Measurements from ENCODE around the gene SLC37A2.
"Not testable (repeated sequence)": the region's sequence is repeated elsewhere in the genome, so short reads cannot be mapped to it uniquely, and the experiment has no call there.

Gene SLC37A2

GRCh38 chr11:125062931-125063428, at the start of gene SLC37A2:
TSS of gene SLC37A2 (plus strand) at chr11:125063305. CDS start at chr11:125063368, 63 bp downstream.
- peak; percentile 20 to 34 (median 31) for DNase-seq (ENCODE audit: low read depth in 2 of 3, low spot score in 1 of 3)

GRCh38 chr11:125016413-125016812, 46.7 kb upstream of the SLC37A2 start:
- DNase-seq (ENCODE audit: low read depth in 2 of 3, low spot score in 1 of 3): no peak

- no peak for DNase-seq (ENCODE audit: low read depth in 2 of 3, low spot score in 1 of 3)
Measured at GRCh38 chr11:125020342-125020741, 42.8 kb upstream of the SLC37A2 start.

- DNase-seq (ENCODE audit: low read depth in 2 of 3, low spot score in 1 of 3): no peak
Measured at GRCh38 chr11:125022551-125022950, 40.6 kb upstream of the SLC37A2 start.

- no peak for DNase-seq (ENCODE audit: low read depth in 2 of 3, low spot score in 1 of 3)
Measured at GRCh38 chr11:125025968-125026367, 37.1 kb upstream of the SLC37A2 start.

GRCh38 chr11:125029431-125029830, 33.7 kb upstream of the SLC37A2 start:
- DNase-seq (ENCODE audit: low read depth in 2 of 3, low spot score in 1 of 3): not testable (repeated sequence)

- no peak for DNase-seq (ENCODE audit: low read depth in 2 of 3, low spot score in 1 of 3)
Measured at GRCh38 chr11:125036933-125037332, 26.2 kb upstream of the SLC37A2 start.

- DNase-seq (ENCODE audit: low read depth in 2 of 3, low spot score in 1 of 3): no peak
Measured at GRCh38 chr11:125049164-125049792, 13.8 kb upstream of the SLC37A2 start.

- no peak for DNase-seq (ENCODE audit: low read depth in 2 of 3, low spot score in 1 of 3)
Measured at GRCh38 chr11:125052047-125052446, 11.1 kb upstream of the SLC37A2 start.

GRCh38 chr11:125053167-125053566, 9.9 kb upstream of the SLC37A2 start:
- no peak for DNase-seq (ENCODE audit: low read depth in 2 of 3, low spot score in 1 of 3)

GRCh38 chr11:125055107-125055715, 7.9 kb upstream of the SLC37A2 start:
- DNase-seq (ENCODE audit: low read depth in 2 of 3, low spot score in 1 of 3): no peak

- not testable (repeated sequence) for DNase-seq (ENCODE audit: low read depth in 2 of 3, low spot score in 1 of 3)
Measured at GRCh38 chr11:125056111-125056510, 7.0 kb upstream of the SLC37A2 start.

- DNase-seq (ENCODE audit: low read depth in 2 of 3, low spot score in 1 of 3): no peak
Measured at GRCh38 chr11:125056931-125057692, 6.0 kb upstream of the SLC37A2 start.

- no peak for DNase-seq (ENCODE audit: low read depth in 2 of 3, low spot score in 1 of 3)
Measured at GRCh38 chr11:125057693-125058016, 5.5 kb upstream of the SLC37A2 start.

- no peak for DNase-seq (ENCODE audit: low read depth in 2 of 3, low spot score in 1 of 3)
Measured at GRCh38 chr11:125061281-125061680, 1.8 kb upstream of the SLC37A2 start.

GRCh38 chr11:125062218-125062930, 731 bp upstream of the SLC37A2 start:
- no peak for DNase-seq (ENCODE audit: low read depth in 2 of 3, low spot score in 1 of 3)

- no peak for DNase-seq (ENCODE audit: low read depth in 2 of 3, low spot score in 1 of 3)
Measured at GRCh38 chr11:125063429-125064043, 431 bp downstream of the SLC37A2 start.

- DNase-seq (ENCODE audit: low read depth in 2 of 3, low spot score in 1 of 3): no peak
Measured at GRCh38 chr11:125064070-125064469, 965 bp downstream of the SLC37A2 start.

- DNase-seq (ENCODE audit: low read depth in 2 of 3, low spot score in 1 of 3): no peak
Measured at GRCh38 chr11:125068368-125068767, 5.3 kb downstream of the SLC37A2 start.

- DNase-seq (ENCODE audit: low read depth in 2 of 3, low spot score in 1 of 3): no peak
Measured at GRCh38 chr11:125069008-125069407, 5.9 kb downstream of the SLC37A2 start.

- DNase-seq (ENCODE audit: low read depth in 2 of 3, low spot score in 1 of 3): no peak
Measured at GRCh38 chr11:125069796-125070195, 6.7 kb downstream of the SLC37A2 start.
